HG03196 (cell line): ENCODE data around the gene KDSR.

Experiments used
- ATAC-seq: cut with Tn5 transposase; IDR thresholded peaks from one replicate; pipeline ENCODE4 v1.9.1; 2021; ENCODE audit not compliant: unreplicated experiment

KDSR gene

DNA sequence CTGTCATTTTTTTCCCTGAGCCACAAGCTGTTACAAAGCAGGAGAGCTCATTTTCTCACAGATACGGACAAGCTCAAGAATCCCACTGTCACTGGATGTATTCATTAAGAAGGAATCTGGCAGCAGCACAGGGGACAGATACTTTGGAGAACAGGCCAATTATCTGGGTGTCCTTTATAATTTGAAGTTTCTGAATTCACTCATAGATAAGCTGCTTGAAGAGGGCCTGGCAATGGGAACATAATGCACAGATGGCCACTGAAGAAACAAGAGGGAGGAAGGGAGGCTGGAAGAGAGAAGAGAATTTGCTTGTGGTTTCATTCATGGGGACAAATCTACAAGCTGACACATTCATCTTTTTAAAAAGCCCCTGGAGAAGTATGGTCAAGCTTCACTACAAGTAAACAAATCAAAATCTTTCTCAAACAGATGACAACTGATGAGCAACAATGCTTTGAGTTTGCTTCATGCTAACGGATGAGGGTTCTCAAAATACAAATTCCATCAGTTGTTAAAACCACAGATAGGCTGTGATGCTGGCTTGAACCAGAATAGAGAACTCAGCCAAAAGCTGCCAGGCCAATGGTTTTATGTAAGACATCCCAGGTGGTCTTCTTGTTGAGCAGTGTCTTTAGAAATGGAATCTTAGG, 59.3 kb downstream of the KDSR start:
- ATAC-seq, result no peak

DNA sequence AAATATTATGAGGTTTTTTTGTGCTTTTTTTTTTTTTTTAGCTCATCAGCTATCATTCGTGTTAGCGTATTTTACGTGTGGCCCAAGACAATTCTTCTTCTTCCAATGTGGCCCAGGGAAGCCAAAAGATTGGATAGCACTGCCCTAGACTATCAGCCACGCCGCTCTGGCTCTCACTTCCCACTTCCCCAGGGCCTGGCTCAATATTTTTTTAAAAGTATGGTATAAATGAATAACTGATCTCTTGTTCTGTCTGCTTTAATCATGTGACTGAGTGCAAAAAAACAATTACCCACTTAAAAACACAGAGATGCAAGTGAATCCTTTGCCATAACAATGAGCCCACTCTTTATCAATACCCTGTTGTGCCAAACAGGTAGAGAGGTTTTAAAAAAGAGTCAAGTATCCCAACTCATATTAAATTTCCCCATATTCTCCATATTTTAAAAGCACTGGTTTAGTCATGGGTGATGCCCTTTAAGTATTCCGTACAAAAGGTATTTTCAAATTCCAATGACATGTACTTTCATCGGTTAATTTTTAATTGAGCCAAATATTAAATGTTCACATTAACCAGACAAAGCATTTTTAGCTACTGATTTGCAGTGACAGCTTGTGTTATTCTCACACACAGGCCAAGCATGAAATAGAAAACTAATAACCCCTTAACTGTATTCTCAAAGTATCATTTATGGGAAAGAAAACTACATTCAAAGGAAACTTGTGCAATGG, 60.0 kb downstream of the KDSR start:
- no peak for ATAC-seq

DNA sequence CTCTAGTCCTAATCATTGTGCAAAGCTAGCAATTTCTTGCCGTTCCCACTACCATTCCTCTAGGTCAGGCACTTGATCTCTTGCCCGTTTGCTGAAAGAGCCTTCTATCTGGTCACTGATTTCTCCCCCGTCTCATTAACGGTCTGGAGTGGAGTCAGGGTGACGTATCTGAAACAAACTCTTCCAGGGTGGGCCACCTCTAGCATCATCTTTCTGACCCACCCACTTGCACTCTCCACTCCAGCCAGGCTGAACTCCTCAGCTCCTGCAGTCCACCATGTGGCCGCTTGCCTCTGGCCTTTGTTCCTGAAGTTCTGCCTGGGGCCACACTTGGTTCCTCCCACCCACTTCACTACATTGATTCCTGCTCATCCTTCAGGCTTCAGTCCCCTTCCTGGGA, 60.8 kb downstream of the KDSR start:
- ATAC-seq, result no peak

DNA sequence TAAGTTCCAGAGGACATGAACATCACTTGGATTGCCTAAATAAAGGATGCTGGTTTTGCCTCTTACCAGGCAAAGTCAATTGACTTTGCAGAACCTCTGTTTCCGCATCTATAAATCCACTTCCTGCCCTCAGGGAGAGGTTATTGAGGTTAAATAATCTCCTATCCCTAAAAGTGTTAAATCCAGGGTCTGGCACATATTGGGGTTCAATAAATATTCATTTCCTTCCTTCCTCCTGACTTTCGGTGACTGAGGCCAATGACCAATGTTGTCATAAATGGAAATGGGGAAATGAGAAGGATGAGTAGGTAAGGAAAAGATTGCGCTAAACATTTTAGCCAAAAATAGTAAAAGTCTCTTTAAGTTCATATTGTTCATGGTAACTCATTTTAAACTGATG, 63.5 kb downstream of the KDSR start:
- no peak for ATAC-seq

DNA sequence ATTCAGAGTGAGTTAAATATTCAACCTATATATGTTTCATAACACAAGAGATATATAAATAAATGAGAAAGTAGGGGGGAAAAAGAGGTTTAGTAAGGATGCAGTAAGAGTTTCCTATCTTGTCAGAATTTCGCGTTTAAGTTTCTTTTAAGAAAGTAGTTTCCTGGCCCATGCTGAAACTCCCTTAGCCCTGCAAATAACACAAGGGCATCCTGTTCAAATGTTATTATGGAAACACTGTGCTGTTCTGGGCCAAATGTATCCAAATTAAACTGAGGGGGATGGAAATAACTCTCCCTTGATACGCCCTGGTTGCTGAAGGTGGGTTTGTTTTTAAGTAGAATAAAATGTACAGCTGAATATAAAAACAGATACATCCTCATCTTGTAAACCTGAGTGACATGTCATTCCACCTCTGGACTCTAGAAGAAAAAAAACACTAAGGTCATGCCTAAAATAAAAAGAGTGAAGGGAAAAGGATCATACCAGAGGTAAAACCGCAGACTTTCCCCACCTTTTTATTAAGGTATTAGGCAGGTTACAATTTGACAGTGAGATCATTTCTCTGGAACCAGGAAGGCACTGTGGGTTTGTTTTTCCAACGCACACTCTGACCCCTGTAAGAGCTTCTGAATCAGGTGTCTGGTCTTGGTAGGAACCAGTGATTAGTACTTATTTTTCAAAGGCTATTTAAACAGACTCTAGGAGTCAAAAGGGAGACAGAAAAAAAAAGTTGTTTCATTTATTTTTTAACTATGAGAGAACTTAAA, 64.2 kb downstream of the KDSR start:
- no peak for ATAC-seq

DNA sequence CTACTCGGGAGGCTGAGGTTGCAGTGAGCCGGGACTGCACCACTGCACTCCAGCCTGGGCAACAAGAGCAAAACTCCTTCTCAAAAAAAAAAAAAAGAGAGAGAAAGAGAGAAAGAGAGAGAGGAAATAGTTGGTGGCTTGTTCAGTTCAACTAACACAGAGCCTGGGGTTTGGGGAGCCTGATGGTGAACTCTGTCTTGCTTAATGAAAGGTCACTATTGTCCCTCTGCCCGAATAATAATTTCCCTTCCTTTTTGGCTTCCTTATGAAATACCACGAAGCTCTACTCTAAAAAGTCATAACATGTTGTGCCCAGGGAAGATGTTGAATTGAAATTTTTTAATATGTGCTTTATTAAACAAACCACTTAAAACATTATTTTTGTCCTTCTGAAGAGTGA, 64.8 kb downstream of the KDSR start:
- no peak for ATAC-seq

DNA sequence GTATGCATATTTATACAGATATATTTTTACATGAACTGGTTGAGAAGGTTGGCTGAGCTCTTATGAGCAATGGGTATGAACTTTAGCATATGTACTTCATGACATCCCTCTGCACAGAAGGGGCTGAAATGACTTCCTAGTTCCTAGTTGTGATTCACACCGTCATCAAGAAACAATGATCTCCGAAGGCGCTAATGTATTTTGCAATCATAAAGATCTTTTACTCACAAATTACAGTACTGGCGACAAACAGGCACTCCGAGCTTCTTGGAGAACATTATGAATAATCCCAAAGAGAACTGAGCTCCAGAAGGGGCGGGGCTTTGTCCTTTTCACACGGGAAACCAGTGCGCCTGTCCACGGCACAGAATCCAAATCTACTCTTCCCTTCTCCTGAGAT, 65.6 kb downstream of the KDSR start:
- no peak for ATAC-seq

DNA sequence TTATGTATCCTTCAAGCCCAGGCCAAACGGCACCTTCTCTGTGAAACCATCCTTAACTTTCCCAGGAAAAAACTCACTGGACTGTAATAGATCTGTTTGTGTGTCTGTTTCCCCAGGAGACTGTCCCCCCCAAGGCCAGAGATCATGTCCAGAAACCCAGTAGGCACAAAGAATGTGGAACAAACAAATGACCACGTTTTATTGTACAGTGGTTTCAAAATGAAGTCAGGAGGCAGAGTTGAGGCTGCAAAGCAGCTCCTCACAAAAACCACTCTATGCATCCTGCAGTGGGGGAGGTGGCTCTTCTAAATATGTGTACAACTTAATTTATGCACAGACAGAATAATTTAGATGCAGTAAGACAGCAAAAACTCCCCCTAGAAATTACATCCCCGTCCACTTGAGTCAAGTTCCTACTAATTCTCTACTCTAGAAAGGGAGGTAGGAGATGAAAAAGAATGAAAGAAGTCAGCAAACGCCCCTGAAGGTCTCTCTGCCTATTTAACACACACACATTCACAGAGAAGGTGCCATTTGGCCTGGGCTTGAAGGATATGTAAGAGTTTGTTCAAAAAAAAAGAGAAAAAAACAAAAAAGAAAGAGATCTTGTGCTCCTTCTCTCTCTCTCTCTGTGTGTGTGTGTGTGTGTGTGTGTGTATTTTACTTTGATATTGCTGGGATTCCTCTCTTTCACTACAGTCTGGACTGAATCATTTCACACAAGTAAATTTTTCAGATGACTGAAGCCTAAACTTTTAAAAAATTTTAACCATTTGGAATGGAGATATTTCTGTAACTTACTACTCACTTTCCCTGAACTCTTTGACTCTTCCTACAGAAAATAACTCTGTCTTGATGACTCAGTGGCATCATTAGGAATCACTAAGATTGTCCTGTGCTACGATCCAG, 66.9 kb downstream of the KDSR start:
- ATAC-seq, result peak; percentile 43

DNA sequence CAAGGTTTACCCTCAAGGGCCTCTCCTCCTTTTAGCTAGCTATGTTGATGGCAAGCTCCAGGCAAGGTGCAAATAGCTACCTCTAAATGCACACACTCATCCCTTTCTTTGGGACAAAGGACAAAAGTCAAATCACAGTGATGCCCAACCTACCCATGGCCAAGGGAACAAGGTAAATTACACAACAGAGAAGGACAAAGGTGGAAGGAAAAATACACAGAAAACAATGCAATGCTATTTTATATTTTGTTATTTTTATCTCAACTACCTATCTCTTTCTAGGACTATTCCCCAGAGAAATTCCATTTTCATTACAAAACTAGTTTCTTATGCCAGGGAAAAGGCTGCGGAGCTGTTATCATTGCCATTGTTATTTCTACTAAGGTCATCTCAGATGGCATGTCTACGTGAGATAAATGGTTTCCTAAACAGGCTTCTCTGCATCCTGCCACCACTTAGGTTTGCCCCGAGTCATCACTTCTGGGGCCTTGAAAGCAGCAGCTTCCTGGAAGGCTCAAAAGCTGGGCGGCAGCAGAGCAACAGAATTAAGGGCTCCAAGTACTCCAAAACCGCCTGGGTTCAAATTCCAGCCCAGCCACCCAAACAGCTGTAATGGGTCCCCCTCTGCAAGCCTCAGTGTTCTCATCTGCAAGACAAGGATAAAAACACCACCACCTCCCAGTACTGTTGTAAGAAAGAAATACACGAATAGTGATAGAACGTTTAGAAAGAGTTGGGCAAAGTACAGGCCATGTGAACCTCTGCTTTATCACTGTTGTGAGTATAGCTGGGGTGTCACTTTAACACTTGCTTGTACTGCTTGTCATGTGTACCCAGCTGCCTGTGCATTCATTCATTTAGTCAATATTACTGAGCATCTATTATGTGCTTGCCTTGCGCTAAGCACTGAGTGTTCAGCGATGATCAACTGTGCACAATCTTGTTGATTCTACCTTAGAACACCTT, 68.3 kb downstream of the KDSR start:
- no peak for ATAC-seq

DNA sequence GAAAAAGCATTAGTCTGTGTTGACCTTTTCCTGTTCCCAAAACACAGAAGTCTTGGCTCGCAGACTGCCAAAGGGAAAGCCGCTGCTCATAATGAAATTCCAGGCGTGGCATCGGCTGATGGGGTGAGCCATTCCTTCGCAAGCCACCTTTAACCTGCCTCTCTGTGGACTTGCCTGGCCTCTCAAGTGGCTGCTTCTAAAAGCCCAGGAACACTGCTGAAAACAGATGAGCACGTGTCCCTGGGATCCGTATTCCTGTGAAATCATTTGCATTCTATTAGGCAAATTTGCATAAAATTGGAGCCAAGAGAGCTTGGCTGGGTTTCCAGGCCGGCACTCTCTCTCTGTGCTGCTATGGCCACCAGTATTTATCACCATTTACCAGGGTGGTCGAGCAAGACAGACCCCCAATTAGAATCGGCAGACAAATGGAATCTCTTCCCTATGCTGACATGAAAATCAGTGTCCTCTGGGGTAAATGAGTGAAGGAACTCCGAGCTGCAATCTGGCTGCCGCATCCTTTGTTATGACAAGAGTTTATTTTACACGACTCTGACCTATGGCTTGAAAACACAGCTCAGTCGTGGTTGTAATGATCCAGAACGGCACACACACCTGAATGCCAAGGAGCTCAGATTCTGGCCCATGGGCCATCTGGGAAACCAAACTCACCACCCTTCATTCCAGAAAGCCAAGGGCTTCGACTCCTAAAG, 69.2 kb downstream of the KDSR start:
- ATAC-seq, result no peak

DNA sequence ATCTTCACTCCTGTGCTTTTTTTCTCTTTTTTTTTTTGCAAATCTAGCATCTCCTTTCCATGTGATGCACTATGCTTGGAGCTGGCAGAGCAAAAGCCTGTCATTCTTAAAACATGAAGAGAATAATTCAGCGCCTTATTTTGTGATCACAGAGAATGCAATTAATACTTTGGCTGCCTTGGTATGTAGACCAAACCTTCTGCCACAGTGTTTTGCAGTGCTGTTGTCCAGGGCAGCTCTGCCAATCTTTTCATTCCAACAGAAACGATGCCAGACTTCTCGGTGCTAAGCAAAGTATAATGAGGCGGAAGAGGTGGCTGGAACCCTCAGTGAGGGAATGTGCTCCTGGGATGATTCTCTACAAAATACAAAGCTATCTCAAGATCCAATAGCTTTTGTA, 73.1 kb downstream of the KDSR start:
- ATAC-seq, result no peak

DNA sequence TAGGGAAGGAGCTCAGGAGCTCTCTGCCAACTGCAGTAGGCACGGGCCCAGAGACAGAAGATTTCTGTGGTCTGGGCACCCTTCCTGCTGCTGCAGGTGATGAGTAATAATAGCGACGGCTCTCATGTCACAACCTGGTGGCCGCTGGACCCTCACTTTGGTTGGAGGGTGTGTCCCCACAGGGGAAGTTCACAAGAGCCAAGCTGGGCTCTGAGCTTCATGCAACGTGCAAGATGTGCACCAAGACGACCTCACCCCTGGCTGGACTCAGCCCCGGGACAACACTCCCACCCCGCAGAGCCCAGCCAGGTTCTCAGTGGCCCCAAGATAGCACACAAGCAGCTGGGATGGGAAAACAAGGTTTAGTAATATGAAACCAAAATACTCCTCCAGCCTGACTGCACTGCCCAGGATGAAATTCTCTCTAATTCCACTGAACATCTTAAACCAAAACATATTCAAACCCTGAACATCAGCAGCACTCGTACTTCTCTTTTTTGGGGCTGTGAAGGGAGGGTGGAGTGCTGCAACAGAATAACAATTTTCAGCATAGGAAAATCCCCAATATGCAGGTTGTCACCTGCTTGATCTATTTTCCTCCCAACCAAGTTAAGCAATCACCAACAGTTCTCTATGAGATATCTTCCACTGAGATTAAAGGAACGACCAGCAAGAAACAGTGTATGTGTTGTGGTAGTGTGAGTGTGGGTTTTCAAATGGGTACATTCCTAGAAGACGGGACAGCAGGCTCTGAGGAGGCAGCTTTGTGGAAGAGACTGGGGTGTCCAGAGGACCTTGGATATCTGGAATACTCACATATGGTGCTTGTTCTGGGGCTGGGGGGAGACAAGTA, 73.9 kb downstream of the KDSR start:
- peak; percentile 68 for ATAC-seq

DNA sequence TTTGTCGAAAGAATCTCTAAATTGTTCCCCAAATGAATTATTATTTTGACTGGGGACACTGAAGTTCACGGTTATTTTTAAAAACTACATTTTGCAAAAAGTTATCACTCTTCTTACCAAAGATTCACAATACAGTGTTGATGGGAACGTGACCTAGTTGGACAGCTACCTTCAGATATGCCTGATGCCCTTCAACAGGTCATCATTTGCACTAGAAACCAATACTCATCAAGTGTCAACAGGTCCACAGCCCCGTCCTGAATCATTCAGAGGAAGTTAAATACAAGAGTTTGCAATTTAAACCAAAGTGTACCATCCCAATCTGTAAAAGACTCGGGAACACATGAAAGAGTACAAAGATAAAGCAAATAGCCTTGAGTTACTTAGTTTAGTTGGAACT, 75.7 kb downstream of the KDSR start:
- ATAC-seq, result no peak

DNA sequence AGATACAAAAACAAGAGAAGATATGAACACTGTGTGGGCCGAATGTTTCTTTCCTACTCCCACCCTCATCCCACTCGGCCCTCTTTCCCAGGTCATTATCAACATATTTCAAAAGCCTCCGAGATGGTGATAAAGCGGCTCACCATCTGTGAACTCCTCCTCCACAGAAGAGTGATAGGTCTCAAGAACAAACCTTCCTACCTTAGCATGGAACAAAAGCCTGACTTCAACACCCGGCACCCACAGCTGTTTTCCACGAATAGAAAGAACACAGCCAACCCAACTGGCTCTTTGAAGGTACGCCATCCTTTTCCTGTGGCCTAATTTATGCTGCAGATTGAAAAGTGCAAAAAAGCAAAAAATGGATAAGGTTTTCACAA, 76.2 kb downstream of the KDSR start:
- no peak for ATAC-seq

DNA sequence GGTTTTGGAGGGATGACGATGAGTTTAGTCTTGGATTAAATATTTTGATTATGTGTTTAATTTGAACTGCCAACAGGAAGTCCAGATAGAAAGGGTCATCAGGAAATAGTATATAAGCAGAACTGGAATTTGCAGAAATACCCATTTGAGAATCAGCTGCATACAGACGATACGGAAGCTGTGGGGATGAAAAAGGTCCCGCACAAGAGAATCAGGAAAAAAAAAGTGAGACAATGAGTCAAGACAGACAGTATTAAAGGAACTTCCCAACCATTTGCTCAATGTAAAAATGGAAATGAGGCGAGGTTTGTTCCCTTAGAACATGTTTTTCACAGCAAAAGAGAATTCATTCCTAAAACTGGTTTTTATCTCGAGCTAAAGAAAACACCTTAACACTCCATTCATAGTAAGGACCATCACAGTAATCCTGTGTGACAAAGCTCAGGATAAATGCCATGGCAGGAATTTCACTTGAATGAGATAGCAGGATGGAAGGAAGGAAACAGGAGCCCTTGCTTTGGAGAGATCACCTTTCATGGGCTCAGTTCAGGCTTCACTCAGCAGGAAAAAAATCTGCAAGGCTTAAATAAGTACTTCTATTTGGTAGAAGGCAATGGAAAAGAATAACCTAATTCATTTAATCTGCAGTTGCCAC, 76.7 kb downstream of the KDSR start:
- ATAC-seq, result no peak

DNA sequence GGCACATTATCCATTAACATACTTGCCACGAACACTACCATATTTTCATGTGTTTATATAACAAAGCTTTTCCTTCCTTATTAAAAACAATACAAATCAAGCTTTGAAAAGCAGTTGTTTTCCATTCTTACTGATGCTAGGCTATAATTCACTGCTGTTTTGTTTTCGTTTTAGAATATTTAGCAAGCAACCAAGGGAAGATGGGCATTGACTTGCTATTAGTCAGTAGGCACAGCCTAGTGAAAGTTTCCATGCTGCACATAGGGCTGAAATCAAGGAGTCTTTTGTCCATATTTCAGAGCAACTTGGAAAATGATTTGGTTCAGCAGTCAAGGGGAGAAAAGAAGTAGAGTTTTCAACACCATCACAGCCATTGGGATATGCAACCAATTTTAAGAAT, 78.7 kb downstream of the KDSR start:
- ATAC-seq, result no peak

DNA sequence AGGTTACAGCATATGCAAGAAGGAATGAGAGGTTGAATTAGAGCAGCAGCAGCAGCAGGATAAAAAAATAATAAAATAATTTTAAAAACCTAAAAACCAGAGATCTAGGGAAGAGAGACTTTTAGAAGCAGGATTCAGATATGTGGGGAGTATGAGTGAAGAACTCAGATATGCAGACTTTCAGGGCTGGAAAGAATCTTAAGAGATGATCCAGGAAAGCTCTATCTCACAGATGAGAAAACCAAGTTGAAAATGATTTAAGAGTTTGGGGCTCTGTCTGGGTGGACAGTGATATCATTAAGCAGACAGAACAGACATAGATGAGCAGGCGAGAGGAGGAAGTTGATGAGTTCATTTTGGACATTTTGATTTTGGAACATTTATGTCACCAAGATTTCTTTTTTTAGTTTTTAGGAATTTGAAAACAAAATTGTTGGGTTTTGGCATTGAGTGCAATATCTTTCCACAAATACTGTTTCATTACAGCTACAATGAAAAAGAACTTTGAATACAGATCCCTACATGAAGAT, 79.2 kb downstream of the KDSR start:
- ATAC-seq, result no peak

DNA sequence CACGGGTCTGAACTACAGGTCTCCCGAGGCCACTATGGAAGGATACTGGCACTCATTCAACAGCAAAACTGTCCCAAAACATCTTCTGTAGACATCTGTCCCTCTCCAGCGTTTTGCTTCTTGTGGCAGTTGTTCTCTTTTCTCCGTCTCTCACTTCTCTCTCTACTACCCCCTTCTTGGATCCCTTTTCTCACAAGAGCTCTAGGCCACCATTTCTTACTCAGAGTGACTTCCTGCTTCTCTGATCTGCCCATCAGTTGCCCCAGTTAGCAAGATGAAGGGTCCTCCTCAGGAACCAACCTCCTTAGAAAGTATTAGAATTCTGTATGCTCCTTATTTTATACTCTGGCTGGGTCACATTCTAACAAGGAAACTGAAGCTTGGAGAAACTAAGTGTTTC, 80.1 kb downstream of the KDSR start:
- no peak for ATAC-seq
